T-helper 2 cell treated with Interferon-gamma antibody and Interleukin-4, amounts not matched to agents 100 ng/mL and 5 ng/mL, for 36 hours (primary cell): ENCODE measurements around the gene CUZD1. TPM values are rescaled to one million over a fixed set of nuclear protein-coding genes. Genes with fewer than 3 reads are reported as not detected.
"Not testable (repeated sequence)": the region's sequence is repeated elsewhere in the genome, so short reads cannot be mapped to it uniquely, and the experiment has no call there.

Experiments used
- intact Hi-C: fragments of 100-400 bp; cut with micrococcal nuclease; formaldehyde crosslinking; loops from one replicate; pipeline ENCODE4 v1.15.1; 2023
- total RNA-seq: library from RNA; stranded (reverse); gene quantifications from 2 replicates; pipeline ENCODE4 v1.2.3, GENCODE V29; 2022

CUZD1 gene
- total RNA-seq, 1 donor from 2014 or later = 4.1 TPM

DNA sequence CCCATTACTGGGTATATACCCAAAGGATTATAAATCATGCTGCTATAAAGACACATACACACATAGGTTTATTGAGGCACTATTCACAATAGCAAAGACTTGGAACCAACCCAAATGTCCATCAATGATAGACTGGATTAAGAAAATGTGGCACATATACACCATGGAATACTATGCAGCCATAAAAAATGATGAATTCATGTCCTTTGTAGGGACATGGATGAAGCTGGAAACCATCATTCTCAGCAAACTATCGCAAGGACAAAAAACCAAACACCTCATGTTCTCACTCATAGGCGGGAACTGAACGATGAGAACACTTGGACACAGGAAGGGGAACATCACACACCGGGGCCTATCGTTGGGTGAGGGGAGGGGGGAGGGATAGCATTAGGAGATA lies 12.4 kb upstream of the CUZD1 start:
- intact Hi-C loops = not testable (repeated sequence)

GRCh38 chr10:122856902-122857301 lies 11.2 kb upstream of the CUZD1 start:
- intact Hi-C loops = no loop called here

DNA sequence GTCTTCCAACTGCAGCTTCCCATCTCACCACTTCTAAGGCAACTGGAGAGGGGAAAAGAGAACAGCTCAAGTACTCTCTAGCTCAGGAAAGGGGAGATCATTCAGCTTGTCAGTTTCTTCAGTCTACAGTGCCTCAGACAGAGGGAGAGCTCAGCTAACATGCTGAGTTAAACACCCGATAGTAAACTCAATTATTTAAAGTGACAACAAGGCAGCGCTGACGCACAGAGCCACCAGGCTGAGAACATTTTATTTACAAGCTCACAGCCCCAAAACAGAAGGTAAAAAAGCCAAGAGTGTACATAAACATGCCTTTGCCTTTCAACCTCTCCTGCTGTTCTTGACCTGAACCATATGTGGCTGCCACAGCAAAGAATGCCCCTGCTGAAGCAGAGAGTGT lies 10.1 kb upstream of the CUZD1 start:
- intact Hi-C loops = no loop called here

- intact Hi-C loops = no loop called here
Measured at GRCh38 chr10:122854648-122855047, 9.0 kb upstream of the CUZD1 start.

DNA sequence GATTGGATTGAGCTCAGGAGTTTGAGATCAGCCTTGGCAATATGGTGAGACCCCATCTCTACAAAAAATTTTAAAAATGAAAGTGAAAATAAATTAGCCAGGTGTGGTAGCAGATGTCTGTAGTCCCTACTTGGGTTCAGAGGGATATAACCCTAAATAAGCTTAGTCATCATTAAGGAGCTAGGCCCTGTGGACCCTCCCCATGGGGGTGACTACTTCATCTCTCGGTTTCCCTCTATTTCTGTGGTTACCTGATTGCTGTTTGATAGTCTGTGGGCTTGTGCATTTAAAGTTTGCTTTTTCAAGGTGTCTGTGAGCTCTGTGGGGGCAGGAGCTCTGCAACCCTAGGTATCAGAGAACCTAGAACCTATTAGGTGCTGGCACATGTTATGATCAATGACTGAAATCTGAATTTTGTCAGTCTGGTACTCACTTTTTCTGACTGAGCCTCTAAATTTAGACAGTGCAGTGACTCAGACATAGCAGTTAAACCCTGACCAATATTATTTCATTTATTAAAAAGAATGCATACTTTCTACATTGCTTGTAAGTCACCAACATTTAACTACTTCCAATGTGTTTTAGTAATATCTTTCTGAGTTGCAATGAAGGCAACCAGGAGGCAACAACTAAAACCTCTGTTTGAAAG lies 8.1 kb upstream of the CUZD1 start:
- intact Hi-C loops = no loop called here

DNA sequence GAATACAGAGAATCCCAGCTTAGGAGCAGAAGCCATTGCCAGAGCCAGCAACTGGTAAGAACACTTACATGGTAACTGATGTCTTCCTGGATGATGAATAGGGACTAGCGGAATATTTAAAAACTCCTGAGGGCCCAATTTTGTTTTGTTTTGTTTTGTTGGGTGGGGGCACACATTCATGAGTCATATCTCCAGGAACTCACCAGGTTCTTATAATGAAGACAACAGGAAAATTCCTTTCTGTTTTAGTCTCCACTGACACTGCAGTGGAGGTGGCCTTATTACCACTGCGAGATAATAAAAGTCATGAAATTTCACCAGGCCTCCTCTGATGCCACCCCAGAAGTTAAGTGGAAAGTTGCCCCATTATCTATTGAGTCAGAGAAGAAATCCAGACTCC lies 6.6 kb upstream of the CUZD1 start:
- intact Hi-C loops = no loop called here

DNA sequence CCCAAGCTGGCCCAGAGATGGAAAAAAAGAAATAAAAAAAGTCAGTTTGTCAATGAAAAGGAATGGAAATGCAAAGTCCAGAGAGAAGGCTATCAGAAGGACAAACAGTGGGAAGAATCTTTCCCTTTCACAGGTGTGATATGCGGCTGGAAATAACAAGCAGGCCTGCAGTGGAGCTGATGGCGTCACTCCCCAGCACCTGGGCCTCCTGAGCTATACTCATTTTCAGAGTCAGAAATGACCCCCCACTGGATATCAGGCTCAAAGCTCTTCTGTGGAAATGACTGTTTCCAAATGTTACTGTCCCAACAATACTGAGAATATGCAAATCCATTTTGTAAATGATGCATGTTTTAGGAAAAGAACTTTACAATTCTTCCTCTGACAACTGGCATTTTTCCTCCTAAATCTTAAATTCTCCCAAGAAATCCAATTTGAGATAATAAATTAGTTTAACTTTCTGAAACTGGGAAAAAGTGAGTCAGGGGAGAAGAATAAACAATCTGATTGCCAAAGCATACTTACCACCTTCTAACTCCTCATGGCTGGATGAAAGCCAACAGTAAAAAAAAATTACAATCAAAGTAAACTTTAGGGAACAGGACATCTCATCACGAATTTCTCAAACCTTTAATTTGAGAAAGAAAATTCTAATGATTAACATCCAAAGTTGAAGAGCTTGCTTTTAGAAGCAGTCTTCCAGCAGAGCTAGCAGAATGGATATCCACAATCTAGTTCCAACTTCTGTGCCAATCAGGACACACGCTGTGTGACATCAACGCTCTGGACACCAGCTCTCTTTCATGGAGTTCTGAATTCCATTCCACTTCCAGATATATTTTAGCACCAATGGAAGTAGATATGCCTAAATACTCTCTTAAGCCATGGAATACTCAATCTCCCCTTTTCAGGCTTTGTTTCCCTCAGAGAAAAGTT lies 5.3 kb upstream of the CUZD1 start:
- intact Hi-C loops = no loop called here

DNA sequence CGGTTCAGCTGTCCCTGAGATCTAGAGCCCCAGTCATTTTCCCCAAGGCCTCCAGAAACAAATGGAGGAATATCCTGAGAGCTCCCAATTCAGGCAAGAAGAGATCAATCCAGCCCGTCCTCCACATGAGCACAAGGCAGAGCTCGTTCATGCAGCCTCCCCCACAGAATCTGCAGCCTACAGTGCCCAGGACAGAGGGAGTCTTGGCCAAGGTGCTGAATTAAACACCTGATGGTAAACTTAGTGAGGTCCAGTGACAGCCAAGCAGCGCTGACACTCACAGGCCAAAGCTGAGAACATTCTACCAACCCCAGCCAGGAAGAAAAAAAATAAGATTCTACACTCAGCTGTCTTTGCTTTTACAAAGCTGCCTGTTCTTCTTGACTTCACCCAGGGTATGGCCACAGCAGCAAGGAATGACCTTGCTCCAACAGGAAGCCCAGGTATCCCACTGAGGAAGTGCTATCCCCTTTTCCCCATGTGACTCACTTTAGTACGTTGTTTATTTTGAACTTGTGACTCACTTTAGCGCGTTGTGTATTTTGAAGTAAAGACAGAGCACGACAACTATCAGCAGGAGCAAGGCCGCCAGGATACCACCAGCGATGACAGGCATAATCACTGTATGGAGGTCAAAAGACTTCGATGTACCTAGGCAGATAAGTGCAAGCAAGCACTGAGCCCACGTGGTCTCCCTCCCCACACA lies 4.4 kb upstream of the CUZD1 start:
- intact Hi-C loops = no loop called here

DNA sequence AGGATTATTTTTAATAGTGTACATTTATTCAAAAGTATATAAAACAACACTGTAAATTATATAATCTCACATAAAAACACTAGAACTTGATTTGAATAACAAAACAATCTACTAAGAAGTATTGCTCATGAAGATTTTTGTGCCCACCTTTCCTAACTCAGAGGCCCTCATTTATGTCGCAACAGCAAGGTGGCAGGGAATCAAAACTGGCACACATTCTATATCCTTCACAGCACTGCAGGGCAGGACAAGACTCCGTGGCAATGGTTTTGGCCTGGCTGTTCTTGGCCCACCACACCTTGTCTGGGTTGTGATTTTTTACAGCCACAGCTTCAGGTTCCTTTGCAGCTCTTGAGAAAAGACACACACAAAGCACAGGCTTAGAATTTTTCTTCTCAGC lies 3.4 kb upstream of the CUZD1 start:
- intact Hi-C loops = no loop called here

DNA sequence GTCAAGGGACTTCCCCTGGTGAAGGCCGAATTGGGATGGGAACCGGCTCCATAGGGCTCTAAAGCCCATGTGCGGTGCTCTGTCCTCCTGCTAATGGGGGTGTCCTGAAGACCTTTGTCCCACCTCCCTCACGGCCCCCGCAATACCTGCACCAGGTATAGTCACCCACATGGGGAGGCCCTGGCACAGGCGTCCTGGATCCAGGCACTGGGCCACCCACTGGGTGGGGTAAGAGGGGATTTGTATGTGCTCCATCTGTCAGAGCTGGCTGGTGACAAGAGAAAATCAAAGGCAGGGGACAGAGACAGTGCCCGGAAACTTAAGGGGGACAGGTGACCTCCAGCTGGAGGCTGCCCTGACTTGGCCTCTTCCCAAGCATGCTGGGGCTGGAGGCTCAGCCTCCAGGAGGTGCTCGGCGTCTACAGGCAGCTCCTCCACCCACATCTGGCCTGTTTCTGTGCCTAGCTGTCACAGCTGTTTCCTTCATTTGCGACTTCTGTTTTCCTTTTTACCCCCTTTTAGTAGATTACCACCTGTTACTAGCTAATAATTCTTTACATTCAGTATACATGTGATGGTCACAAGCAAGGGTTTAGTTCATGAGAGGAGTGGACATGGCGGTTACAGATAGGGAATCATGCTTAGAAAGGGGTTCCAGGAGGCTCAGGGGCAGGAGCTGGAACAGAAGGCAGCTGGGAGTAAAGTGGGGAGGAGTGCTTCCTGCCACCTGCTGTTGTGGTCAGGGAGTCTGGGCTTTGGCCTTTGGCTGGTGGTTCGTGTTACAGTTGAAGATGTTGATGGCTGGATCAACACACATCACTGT lies 2.3 kb upstream of the CUZD1 start:
- intact Hi-C loops = no loop called here

GRCh38 chr10:122844146-122844545 lies 1.5 kb downstream of the CUZD1 start:
- intact Hi-C loops = no loop called here

DNA sequence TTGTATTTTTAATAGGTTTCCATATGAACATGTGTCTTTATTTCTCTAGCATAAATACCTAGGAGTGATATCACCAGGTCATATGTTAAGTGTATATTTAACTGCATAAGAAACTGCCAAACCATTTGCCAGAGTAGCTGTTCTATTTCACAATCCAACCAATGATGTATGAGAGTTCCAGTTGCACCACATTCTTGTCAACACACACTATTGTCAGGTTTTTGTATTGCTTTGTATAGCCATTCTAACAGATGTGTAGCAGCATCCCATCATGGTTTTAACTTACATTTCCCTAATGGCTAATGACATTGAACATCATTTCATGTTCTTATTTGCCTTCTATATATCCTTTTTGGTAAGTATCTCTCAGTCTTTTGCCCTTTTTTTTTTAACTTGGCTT lies 4.1 kb downstream of the CUZD1 start:
- intact Hi-C loops = no loop called here

DNA sequence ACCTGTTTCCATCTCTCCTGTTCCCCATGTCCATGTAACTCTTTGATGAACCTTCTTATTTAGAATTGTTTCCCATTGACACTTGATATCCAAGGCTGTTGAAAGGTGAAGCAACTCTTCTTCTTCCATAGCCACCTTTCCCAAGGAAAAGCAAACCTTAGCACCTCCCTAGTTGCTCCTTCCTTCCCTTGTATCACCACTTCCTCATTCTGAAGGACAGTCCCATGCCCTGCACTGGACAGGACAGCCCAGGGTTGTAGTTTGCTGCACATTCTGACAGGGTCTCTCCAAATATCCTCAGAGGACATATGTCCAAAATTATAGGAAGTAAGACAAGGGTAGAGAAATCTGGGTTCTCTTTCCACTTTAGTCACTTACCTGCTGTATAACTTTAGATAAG lies 6.2 kb downstream of the CUZD1 start:
- intact Hi-C loops = no loop called here

- intact Hi-C loops = no loop called here
Measured at GRCh38 chr10:122838880-122839279, 6.8 kb downstream of the CUZD1 start.

DNA sequence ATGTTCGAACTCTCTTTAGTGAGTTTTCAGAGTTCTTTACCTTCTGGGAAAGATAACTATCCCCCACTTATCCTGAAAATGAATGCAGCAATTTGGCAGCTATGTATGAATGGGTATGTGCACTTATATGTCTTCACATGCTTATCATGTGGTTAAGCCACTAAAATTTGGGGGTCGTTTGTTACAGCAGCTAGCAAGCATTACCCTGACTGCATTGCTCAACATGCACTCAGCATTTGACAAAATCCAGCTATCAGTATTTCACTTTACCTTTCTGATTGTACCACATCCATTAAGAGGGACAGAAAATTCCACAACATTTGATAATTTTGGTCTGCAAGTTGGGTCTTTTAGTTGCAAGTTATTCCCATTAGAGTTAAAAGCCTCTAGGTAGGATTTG lies 9.7 kb downstream of the CUZD1 start:
- intact Hi-C loops = no loop called here

GRCh38 chr10:122830965-122831353 lies 14.7 kb downstream of the CUZD1 start:
- intact Hi-C loops = no loop called here

DNA sequence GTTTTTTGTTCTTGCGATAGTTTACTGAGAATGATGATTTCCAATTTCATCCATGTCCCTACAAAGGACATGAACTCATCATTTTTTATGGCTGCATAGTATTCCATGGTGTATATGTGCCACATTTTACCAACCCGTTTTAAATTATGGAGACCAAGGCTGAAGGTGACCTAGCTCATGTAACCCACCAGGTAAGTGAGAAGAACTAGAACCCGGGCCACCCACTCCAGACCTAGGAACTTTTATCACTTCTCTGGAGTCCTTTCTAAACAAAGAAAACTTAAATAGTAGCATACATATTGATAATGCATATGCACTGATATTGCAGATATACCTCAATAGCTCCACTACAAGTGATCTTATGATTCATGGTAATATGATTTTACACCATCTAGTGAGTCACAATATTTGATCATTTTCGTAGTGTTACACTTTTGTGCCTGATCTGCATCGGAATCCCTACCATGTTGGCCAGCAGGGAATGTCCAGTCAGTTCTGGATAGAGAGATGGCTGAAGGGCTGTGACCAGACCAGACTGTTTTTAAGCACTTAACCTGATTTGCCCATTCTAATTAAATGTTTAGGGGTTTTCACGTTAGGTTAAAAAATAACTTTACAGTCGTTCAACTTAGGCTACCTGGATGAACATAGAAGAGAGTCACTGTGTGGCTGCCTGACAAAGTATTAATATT lies 15.2 kb downstream of the CUZD1 start:
- intact Hi-C loops = no loop called here

- intact Hi-C loops = no loop called here
Measured at GRCh38 chr10:122829454-122829853, 16.2 kb downstream of the CUZD1 start.

DNA sequence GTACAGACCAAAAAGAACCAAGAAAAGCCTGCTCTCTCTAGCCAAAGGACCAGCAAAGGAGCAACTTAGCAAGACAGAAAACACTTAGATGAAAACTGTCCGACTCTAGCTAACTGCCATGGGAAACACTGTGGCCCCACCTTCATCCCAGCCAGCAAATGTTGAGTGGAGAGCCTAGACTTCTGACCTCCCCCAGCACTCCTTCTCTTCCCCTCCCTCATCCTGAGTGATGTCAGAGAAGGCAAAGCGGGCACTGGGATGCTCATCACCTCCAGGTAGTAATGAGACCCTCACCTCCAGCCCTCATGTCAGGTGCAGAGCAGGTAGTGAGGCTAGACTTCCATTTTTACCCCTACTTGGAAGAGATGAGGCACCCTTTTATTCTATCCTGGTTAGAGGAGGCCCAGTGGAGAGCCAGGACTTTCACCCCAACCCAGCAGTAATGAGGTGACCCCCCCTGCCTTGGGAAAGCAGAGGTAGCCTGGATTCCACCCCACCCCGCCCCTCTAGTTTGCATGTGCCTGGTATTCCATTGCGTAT lies 16.9 kb downstream of the CUZD1 start:
- intact Hi-C loops = no loop called here

- intact Hi-C loops = no loop called here
Measured at GRCh38 chr10:122827302-122827701, 18.4 kb downstream of the CUZD1 start.
